K562 (cell line): Measurements from ENCODE around the gene SGK1.

Source experiments
- CREM ChIP-seq: IDR thresholded peaks from 2 replicates; pipeline ENCODE4 v1.6.1; 2014; ENCODE audit warnings: antibody characterized with exemption, low read depth
- EZH2 ChIP-seq: IDR thresholded peaks from 2 replicates; pipeline ENCODE4 v1.6.1; 2012; ENCODE audit warnings: low read depth, mild to moderate bottlenecking, inconsistent platforms, low read length, borderline replicate concordance
- ZNF57 ChIP-seq: fragments of 450-650 bp; formaldehyde crosslinking; IDR thresholded peaks from 2 replicates; pipeline ENCODE4 v1.4.0; 2020; ENCODE audit warnings: mild to moderate bottlenecking, moderate library complexity
- TF ChIP-seq, protein P1 (sequence below): fragments of 250-450 bp; sonication (Bioruptor Pico); IDR thresholded peaks from 2 replicates; pipeline ENCODE4 v1.5.0; 2020; ENCODE audit warnings: mild to moderate bottlenecking, borderline replicate concordance
- TF ChIP-seq, protein P2 (sequence below), 3 experiments: IDR thresholded peaks in 2 of 3; conservative IDR thresholded peaks in 1 of 3; 2 replicates each; pipeline ENCODE4 v1.5.1; 2011 to 2012; ENCODE audit warnings: low read length in 3 of 3, mild to moderate bottlenecking in 3 of 3, control low read depth in 2 of 3, improper control_type of control experiment in 1 of 3, inconsistent platforms in 1 of 3, low read depth in 1 of 3, mixed read lengths in 1 of 3, moderate library complexity in 1 of 3; ENCODE audit not compliant: insufficient read depth in 2 of 3
- TF ChIP-seq, protein P3 (sequence below): fragments of 450-650 bp; IDR thresholded peaks from 2 replicates; pipeline ENCODE4 v1.6.1; 2016; ENCODE audit warnings: antibody characterized with exemption

DNA sequence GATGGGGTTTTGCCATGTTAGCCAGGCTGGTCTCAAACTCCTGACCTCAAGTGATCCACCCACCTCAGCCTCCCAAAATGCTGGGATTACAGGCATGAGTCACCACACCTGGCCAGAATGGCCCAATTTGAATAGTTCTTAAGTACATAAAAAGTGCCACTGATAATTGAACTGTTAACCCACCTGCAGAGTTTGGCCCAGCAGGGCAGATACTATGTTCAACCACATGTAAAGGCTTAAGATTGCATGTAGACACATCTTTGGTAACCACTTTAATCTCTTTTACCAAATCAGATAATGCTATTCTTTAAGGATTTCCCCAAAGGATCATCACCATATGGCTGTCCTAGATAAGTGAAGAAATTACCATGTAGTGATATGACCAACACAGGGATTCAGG lies 21.3 kb upstream of the SGK1 start:
- no peak for TF ChIP-seq EZH2
- TF ChIP-seq, protein P1, sequence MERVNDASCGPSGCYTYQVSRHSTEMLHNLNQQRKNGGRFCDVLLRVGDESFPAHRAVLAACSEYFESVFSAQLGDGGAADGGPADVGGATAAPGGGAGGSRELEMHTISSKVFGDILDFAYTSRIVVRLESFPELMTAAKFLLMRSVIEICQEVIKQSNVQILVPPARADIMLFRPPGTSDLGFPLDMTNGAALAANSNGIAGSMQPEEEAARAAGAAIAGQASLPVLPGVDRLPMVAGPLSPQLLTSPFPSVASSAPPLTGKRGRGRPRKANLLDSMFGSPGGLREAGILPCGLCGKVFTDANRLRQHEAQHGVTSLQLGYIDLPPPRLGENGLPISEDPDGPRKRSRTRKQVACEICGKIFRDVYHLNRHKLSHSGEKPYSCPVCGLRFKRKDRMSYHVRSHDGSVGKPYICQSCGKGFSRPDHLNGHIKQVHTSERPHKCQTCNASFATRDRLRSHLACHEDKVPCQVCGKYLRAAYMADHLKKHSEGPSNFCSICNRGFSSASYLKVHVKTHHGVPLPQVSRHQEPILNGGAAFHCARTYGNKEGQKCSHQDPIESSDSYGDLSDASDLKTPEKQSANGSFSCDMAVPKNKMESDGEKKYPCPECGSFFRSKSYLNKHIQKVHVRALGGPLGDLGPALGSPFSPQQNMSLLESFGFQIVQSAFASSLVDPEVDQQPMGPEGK (CRISPR knock-in tag): no peak
- TF ChIP-seq, protein P2, sequence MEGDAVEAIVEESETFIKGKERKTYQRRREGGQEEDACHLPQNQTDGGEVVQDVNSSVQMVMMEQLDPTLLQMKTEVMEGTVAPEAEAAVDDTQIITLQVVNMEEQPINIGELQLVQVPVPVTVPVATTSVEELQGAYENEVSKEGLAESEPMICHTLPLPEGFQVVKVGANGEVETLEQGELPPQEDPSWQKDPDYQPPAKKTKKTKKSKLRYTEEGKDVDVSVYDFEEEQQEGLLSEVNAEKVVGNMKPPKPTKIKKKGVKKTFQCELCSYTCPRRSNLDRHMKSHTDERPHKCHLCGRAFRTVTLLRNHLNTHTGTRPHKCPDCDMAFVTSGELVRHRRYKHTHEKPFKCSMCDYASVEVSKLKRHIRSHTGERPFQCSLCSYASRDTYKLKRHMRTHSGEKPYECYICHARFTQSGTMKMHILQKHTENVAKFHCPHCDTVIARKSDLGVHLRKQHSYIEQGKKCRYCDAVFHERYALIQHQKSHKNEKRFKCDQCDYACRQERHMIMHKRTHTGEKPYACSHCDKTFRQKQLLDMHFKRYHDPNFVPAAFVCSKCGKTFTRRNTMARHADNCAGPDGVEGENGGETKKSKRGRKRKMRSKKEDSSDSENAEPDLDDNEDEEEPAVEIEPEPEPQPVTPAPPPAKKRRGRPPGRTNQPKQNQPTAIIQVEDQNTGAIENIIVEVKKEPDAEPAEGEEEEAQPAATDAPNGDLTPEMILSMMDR (IDR thresholded peaks at IDR 0.05 in 2 of 3, conservative IDR thresholded peaks at IDR 0.05 in 1 of 3; ENCODE audit: insufficient read depth in 2 of 3, low read depth in 1 of 3, low read length in 3 of 3): no peak
- TF ChIP-seq ZNF57: no peak
- TF ChIP-seq CREM: no peak
- TF ChIP-seq, protein P3, sequence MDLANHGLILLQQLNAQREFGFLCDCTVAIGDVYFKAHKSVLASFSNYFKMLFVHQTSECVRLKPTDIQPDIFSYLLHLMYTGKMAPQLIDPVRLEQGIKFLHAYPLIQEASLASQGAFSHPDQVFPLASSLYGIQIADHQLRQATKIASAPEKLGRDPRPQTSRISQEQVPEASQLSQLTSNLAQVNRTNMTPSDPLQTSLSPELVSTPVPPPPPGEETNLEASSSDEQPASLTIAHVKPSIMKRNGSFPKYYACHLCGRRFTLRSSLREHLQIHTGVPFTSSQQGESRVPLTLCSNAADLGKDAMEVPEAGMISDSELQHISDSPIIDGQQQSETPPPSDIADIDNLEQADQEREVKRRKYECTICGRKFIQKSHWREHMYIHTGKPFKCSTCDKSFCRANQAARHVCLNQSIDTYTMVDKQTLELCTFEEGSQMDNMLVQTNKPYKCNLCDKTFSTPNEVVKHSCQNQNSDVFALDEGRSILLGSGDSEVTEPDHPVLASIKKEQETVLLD: no peak
